T-cell (primary cell): Measurements from ENCODE around the gene SRGN. TPM values are rescaled to one million over a fixed set of nuclear protein-coding genes. Genes with fewer than 3 reads are reported as not detected.

Source experiments
- ATAC-seq, 4 experiments: fragments of 200-7000 bp in 3 of 4; fragments of 150-1000 bp in 1 of 4; cut with Tn5 transposase; replicated peaks in 1 of 4; 1 replicate in 3 of 4; 2 replicates in 1 of 4; pipeline ENCODE4 v1.10.0; 2021; ENCODE audit warnings: moderate library complexity in 3 of 4, mild to moderate bottlenecking in 2 of 4, moderate number of reproducible peaks in 1 of 4
- CTCF ChIA-PET, 2 donors: fragments of 300-600 bp; sonication (Branson Sonifier 250); formaldehyde crosslinking; loops; one replicate each; lab custom pipeline; 2022; ENCODE audit warnings: antibody characterized with exemption in 2 of 2; lab: Charles Lee
- POLR2A ChIA-PET, 2 donors: fragments of 300-600 bp; sonication (Branson Sonifier 250); formaldehyde crosslinking; loops; one replicate each; lab custom pipeline; 2022; ENCODE audit warnings: antibody characterized with exemption in 2 of 2; lab: Charles Lee
- DNase-seq, 35 experiments: peaks; one replicate each; pipeline versions ENCODE4 v3.0.0 to v3.0.0-alpha.2; 2013 to 2023
- H3K27ac ChIP-seq: one replicate; pipeline ENCODE4 v1.5.1; 2013; ENCODE audit warnings: low read length
- H3K27me3 ChIP-seq, 2 experiments: replicated peaks in 1 of 2; 1 replicate in 1 of 2; 2 replicates in 1 of 2; pipeline versions ENCODE4 v1.6.1 to v1.7.0; 2013; ENCODE audit warnings: low read length in 1 of 2, mixed read lengths in 1 of 2; ENCODE audit not compliant: control insufficient read depth in 2 of 2, insufficient read depth in 2 of 2; ENCODE audit errors: extremely low read depth in 1 of 2
- H3K36me3 ChIP-seq, 2 donors: 1 replicate in 1 of 2; 2 replicates in 1 of 2; pipeline versions ENCODE4 v1.6.1 to v1.7.0; 2013; ENCODE audit warnings: low read length in 1 of 2; ENCODE audit not compliant: control insufficient read depth in 2 of 2, insufficient read depth in 1 of 2; ENCODE audit errors: extremely low read depth in 1 of 2
- H3K4me1 ChIP-seq, 2 experiments: 1 replicate in 1 of 2; 2 replicates in 1 of 2; pipeline versions ENCODE4 v1.6.1 to v1.7.0; 2013; ENCODE audit warnings: low read length in 2 of 2, mixed read lengths in 1 of 2; ENCODE audit not compliant: insufficient read depth in 2 of 2, control insufficient read depth in 1 of 2; ENCODE audit errors: extremely low read depth in 1 of 2
- H3K4me3 ChIP-seq, 2 donors: 1 replicate in 1 of 2; 2 replicates in 1 of 2; pipeline versions ENCODE4 v1.5.1 to v1.7.0; 2013; ENCODE audit warnings: mild to moderate bottlenecking in 2 of 2, low read length in 1 of 2, moderate library complexity in 1 of 2; ENCODE audit not compliant: control insufficient read depth in 1 of 2; ENCODE audit errors: extremely low read depth in 1 of 2
- H3K9me3 ChIP-seq: 2 replicates; pipeline ENCODE4 v1.7.0; 2013
- H3K27ac Mint-ChIP-seq, 2 donors: one replicate each; pipeline ENCODE4 v1.8.0; 2020 to 2021; ENCODE audit warnings: mild to moderate bottlenecking in 2 of 2, mixed read lengths in 2 of 2
- H3K27me3 Mint-ChIP-seq, 2 donors: one replicate each; pipeline ENCODE4 v1.8.0; 2021 to 2022; ENCODE audit warnings: mixed read lengths in 2 of 2
- H3K36me3 Mint-ChIP-seq: one replicate; pipeline ENCODE4 v1.8.0; 2021; ENCODE audit warnings: mixed read lengths
- H3K4me1 Mint-ChIP-seq, 3 donors: one replicate each; pipeline ENCODE4 v1.8.0; 2020 to 2022; ENCODE audit warnings: mixed read lengths in 3 of 3, mild to moderate bottlenecking in 1 of 3
- H3K4me3 Mint-ChIP-seq, 3 donors: one replicate each; pipeline ENCODE4 v1.8.0; 2020 to 2022; ENCODE audit warnings: mild to moderate bottlenecking in 3 of 3, mixed read lengths in 3 of 3, moderate library complexity in 3 of 3
- H3K9me3 Mint-ChIP-seq, 3 donors: one replicate each; pipeline ENCODE4 v1.8.0; 2020 to 2022; ENCODE audit warnings: mixed read lengths in 3 of 3
- WGBS: methylation state at CpG from one replicate; pipeline ENCODE4 v1.1.5; 2013; ENCODE audit warnings: missing lambda C conversion rate; ENCODE audit not compliant: insufficient coverage; 5-methylcytosine and 5-hydroxymethylcytosine counted together
- total RNA-seq, 35 experiments: library from RNA in 6 of 35; stranded (reverse) in 6 of 35; fragments of 120-200 nt in 1 of 35; gene quantifications; one replicate each; pipeline versions ENCODE4 v1.2.1 to v1.2.4 and lab custom pipeline; 2013 to 2026

SRGN gene
- total RNA-seq, 5 donors from 2014 or later (not counting 1 experiment from before 2014, with no cell fraction given): 91.4 to 271 (median 137) TPM

GRCh38 chr10:69096045-69096444, 8.1 kb downstream of the SRGN start:
- ATAC-seq (no peak), DNase-seq (no peak)
- H3K27me3 Mint-ChIP-seq: no peaks in the 10 kb centered on the region
- Histone ChIP-seq H3K4me1 (peaks cover 13 to 55% of the 10 kb centered on the region in 2 experiments), H3K36me3 (peaks cover 15 to 37% of the 10 kb centered on the region in 2 donors), H3K9me3 (no peaks in the 10 kb centered on the region), H3K27me3 (no peaks in the 10 kb centered on the region), H3K27ac (no peak overlapping the region), H3K4me3 (no peak overlapping the region)
- H3K9me3 Mint-ChIP-seq: no peaks in the 10 kb centered on the region
- ChIA-PET CTCF (interaction anchor here (4.9 to 7.9 kb wide), 2 partner anchors 90 kb away, joined by 46 to 98 read pairs; no protein-coding TSS in a partner anchor), POLR2A (interaction anchor here (0.5 to 0.6 kb wide), 2 partner anchors 60 to 95 kb away, joined by 3 to 6 read pairs; no protein-coding TSS in a partner anchor)
- no peak overlapping the region for H3K4me3 Mint-ChIP-seq
- peaks cover 25% of the 10 kb centered on the region for H3K36me3 Mint-ChIP-seq
- H3K27ac Mint-ChIP-seq: no peak overlapping the region
- H3K4me1 Mint-ChIP-seq: peaks cover 32 to 62% (median 59%) of the 10 kb centered on the region in 3 donors
- no CpG with 5 or more reads among the region's 2 CpGs for WGBS

- Histone ChIP-seq H3K27me3 (no peaks in the 10 kb centered on the region), H3K4me1 (peaks cover 6 to 52% of the 10 kb centered on the region in 2 experiments), H3K36me3 (peaks cover 15 to 47% of the 10 kb centered on the region in 2 donors), H3K4me3 (no peak overlapping the region), H3K27ac (no peak overlapping the region), H3K9me3 (no peaks in the 10 kb centered on the region)
- Mint-ChIP-seq H3K9me3 (no peaks in the 10 kb centered on the region), H3K4me1 (peaks cover 43 to 64% (median 59%) of the 10 kb centered on the region in 3 donors), H3K27me3 (no peaks in the 10 kb centered on the region), H3K36me3 (peaks cover 36% of the 10 kb centered on the region), H3K27ac (peak overlapping the region; percentile 39 to 50), H3K4me3 (no peak overlapping the region)
- ChIA-PET CTCF (interaction anchor here in 1 of 2 donors (0.9 to 7.9 kb wide), 2 partner anchors 17 to 92 kb away, joined by 3 to 98 read pairs; no protein-coding TSS in a partner anchor), POLR2A (interaction anchor here in 1 of 2 donors (0.5 kb wide), 1 partner anchor 113 kb away, joined by 3 read pairs; no protein-coding TSS in a partner anchor)
- no CpG with 5 or more reads among the region's 4 CpGs for WGBS
- ATAC-seq (no peak), DNase-seq (no peak)
Observed at GRCh38 chr10:69097729-69098128, 9.8 kb downstream of the SRGN start.

GRCh38 chr10:69100136-69100872, 12.4 kb downstream of the SRGN start:
- no peak overlapping the region for H3K4me3 ChIP-seq
- no peak overlapping the region for H3K27ac ChIP-seq
- no peaks in the 10 kb centered on the region for H3K27me3 ChIP-seq
- Mint-ChIP-seq H3K27ac (peak overlapping the region in 1 of 2 donors; percentile 52), H3K4me1 (peaks cover 33 to 55% (median 43%) of the 10 kb centered on the region in 3 donors), H3K9me3 (no peaks in the 10 kb centered on the region), H3K4me3 (no peak overlapping the region), H3K27me3 (no peaks in the 10 kb centered on the region), H3K36me3 (peaks cover 48% of the 10 kb centered on the region)
- DNase-seq: no peak
- H3K4me1 ChIP-seq: peaks cover 2 to 40% of the 10 kb centered on the region in 2 experiments
- CTCF ChIA-PET: interaction anchor here in 1 of 2 donors (1.1 to 1.2 kb wide), 2 partner anchors 12 to 107 kb away, joined by 3 to 4 read pairs; partner anchors contain the start of gene SRGN
- WGBS: 90% methylated on average over 2 of the region's 7 CpGs
- H3K36me3 ChIP-seq: peaks cover 15 to 60% of the 10 kb centered on the region in 2 donors
- ATAC-seq: peak in 1 of 4 experiments; percentile 11
- POLR2A ChIA-PET: interaction anchor here (0.6 to 0.8 kb wide), 6 partner anchors 7 to 311 kb away, joined by 3 to 7 read pairs (median 3); partner anchors contain the start of gene SRGN (in 1 of the 2)
- H3K9me3 ChIP-seq: no peaks in the 10 kb centered on the region

- H3K4me1 ChIP-seq: peaks cover 2 to 29% of the 10 kb centered on the region in 2 experiments
- no peaks in the 10 kb centered on the region for H3K27me3 ChIP-seq
- peaks cover 9 to 62% of the 10 kb centered on the region in 2 donors for H3K36me3 ChIP-seq
- peak overlapping the region; percentile 0 for H3K27ac ChIP-seq
- Mint-ChIP-seq H3K27ac (peak overlapping the region; percentile 76 to 81), H3K9me3 (no peaks in the 10 kb centered on the region), H3K36me3 (peaks cover 52% of the 10 kb centered on the region), H3K4me1 (peaks cover 33 to 46% (median 33%) of the 10 kb centered on the region in 3 donors), H3K4me3 (peak overlapping the region in 1 of 3 donors; percentile 43), H3K27me3 (no peaks in the 10 kb centered on the region)
- WGBS: 52% methylated on average over 3 of the region's 6 CpGs
- peak; percentile 8 to 80 (median 58) for ATAC-seq
- peak in 6 of 35 experiments; percentile 10 to 38 (median 28) for DNase-seq
- no peaks in the 10 kb centered on the region for H3K9me3 ChIP-seq
- ChIA-PET POLR2A (interaction anchor here (0.6 to 0.9 kb wide), 4 partner anchors 22 to 153 kb away, joined by 3 to 12 read pairs (median 4); no protein-coding TSS in a partner anchor), CTCF (interaction anchor here in 1 of 2 donors (0.8 kb wide), 1 partner anchor 11 kb away, joined by 5 read pairs; no protein-coding TSS in a partner anchor)
- H3K4me3 ChIP-seq: no peak overlapping the region
Observed at GRCh38 chr10:69101451-69102095, 13.7 kb downstream of the SRGN start.

GRCh38 chr10:69102440-69102839, 14.5 kb downstream of the SRGN start:
- H3K36me3 Mint-ChIP-seq: peaks cover 54% of the 10 kb centered on the region

More at GRCh38 chr10:69102440-69102839, 14.5 kb downstream of the SRGN start:
- no peaks in the 10 kb centered on the region for H3K27me3 ChIP-seq
- Mint-ChIP-seq H3K27me3 (no peaks in the 10 kb centered on the region), H3K27ac (peak overlapping the region; percentile 76 to 81), H3K4me1 (peaks cover 31 to 49% (median 33%) of the 10 kb centered on the region in 3 donors), H3K4me3 (peak overlapping the region in 1 of 3 donors; percentile 43), H3K9me3 (no peaks in the 10 kb centered on the region)
- POLR2A ChIA-PET: interaction anchor here in 1 of 2 donors (0.5 to 0.9 kb wide), 2 partner anchors 65 to 97 kb away, joined by 4 read pairs; no protein-coding TSS in a partner anchor
- no peak overlapping the region for H3K4me3 ChIP-seq
- no CpG with 5 or more reads among the region's 3 CpGs for WGBS
- peaks cover 2 to 26% of the 10 kb centered on the region in 2 experiments for H3K4me1 ChIP-seq
- DNase-seq (no peak), ATAC-seq (no peak)
- H3K36me3 ChIP-seq: peaks cover 5 to 60% of the 10 kb centered on the region in 2 donors
- H3K9me3 ChIP-seq: no peaks in the 10 kb centered on the region
- CTCF ChIA-PET: interaction anchor here in 1 of 2 donors (1.2 kb wide), 1 partner anchor 96 kb away, joined by 5 read pairs; no protein-coding TSS in a partner anchor
- H3K27ac ChIP-seq: peak overlapping the region; percentile 3
